Smooth muscle cell (in vitro differentiated cells): Measurements from ENCODE around the gene LNX2. TPM values are rescaled to one million over a fixed set of nuclear protein-coding genes. Genes with fewer than 3 reads are reported as not detected.

Source experiments
- DNase-seq: peaks from one replicate; lab custom pipeline; 2025; ENCODE audit not compliant: unreplicated experiment; lab: John Stamatoyannopoulos, UW
- H2AFZ ChIP-seq: fragments of 200-600 bp; sonication (generic); 2 replicates; pipeline ENCODE4 v1.6.0; 2016; ENCODE audit warnings: antibody characterized with exemption, low read depth, mild to moderate bottlenecking
- H3F3A ChIP-seq: fragments of 200-600 bp; sonication (generic); 2 replicates; pipeline ENCODE4 v1.6.0; 2017; ENCODE audit warnings: antibody characterized with exemption, low read depth
- H3K27ac ChIP-seq: fragments of 200-600 bp; sonication (generic); 2 replicates; pipeline ENCODE4 v1.5.1; 2016; ENCODE audit warnings: low read depth, mild to moderate bottlenecking
- H3K27me3 ChIP-seq: fragments of 200-600 bp; sonication (generic); 2 replicates; pipeline ENCODE4 v1.6.1; 2016; ENCODE audit warnings: low read depth, mild to moderate bottlenecking
- H3K36me3 ChIP-seq: fragments of 200-600 bp; sonication (generic); 2 replicates; pipeline ENCODE4 v1.5.1; 2016; ENCODE audit warnings: low read depth
- H3K4me1 ChIP-seq: fragments of 200-600 bp; sonication (generic); 2 replicates; pipeline ENCODE4 v1.5.1; 2016; ENCODE audit warnings: low read depth
- H3K4me2 ChIP-seq: fragments of 200-600 bp; sonication (generic); 2 replicates; pipeline ENCODE4 v1.6.0; 2016; ENCODE audit warnings: mild to moderate bottlenecking
- H3K4me3 ChIP-seq: fragments of 200-600 bp; sonication (generic); 2 replicates; pipeline ENCODE4 v1.5.1; 2016; ENCODE audit warnings: mild to moderate bottlenecking
- H3K79me2 ChIP-seq: fragments of 200-600 bp; sonication (generic); 2 replicates; pipeline ENCODE4 v1.6.0; 2016; ENCODE audit warnings: low read depth, mild to moderate bottlenecking
- H3K9ac ChIP-seq: fragments of 200-600 bp; sonication (generic); 2 replicates; pipeline ENCODE4 v1.6.0; 2016; ENCODE audit warnings: low read depth
- H3K9me3 ChIP-seq: fragments of 200-600 bp; sonication (generic); replicated peaks from 2 replicates; pipeline ENCODE4 v1.5.1; 2016; ENCODE audit warnings: low read depth
- H4K20me1 ChIP-seq: fragments of 200-600 bp; sonication (generic); 2 replicates; pipeline ENCODE4 v1.6.0; 2016; ENCODE audit warnings: low read depth
- WGBS: methylation state at CpG from one replicate; pipeline ENCODE4 v1.1.7; 2016; ENCODE audit warnings: low lambda C conversion rate; 5-methylcytosine and 5-hydroxymethylcytosine counted together
- polyA plus RNA-seq: library from polyadenylated mRNA; unstranded; fragments of >200 nt; fragmentation: Nextera tagmentation; extraction: Ambion mirVana; gene quantifications from 2 replicates; pipeline ENCODE4 v1.2.1, GENCODE V29; 2016
- total RNA-seq: library from RNA; depleted of rRNA; stranded (reverse); fragments of >200 nt; gene quantifications from 2 replicates; pipeline ENCODE4 v1.2.3, GENCODE V29; 2014
- TF ChIP-seq, protein P1 (sequence below): fragments of 200-600 bp; sonication (generic); IDR thresholded peaks from 2 replicates; pipeline ENCODE4 v1.5.1; 2017; ENCODE audit warnings: borderline replicate concordance, mild to moderate bottlenecking, antibody characterized with exemption; ENCODE audit not compliant: insufficient read depth, poor library complexity, severe bottlenecking

The LNX2 gene
- total and polyA plus RNA-seq, 2 experiments from 2014 or later = 5.5 to 7.3 TPM

DNA sequence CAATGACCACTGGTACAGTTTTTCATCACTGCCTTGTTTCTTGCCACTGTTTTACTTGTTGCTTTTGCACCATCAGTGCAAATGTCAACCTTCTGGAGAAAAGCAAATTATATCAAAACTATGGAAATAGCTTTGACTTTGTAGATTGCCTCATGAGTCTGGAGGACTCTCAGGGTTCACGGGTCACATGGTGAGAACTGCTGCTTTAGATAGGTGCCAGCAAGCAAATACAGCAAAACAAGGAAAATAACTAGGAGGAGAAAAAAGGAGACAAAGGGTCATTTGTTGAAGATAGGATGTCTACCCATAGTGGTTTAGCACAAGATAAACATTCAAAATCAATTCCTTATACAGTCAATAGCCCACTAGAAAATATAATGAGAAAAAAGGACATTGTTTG lies 34.5 kb upstream of the LNX2 start:
- no peaks in the 10 kb centered on the region for H3K27me3 ChIP-seq
- no peaks in the 10 kb centered on the region for H3F3A ChIP-seq
- H3K9me3 ChIP-seq = peaks cover 4% of the 10 kb centered on the region

DNA sequence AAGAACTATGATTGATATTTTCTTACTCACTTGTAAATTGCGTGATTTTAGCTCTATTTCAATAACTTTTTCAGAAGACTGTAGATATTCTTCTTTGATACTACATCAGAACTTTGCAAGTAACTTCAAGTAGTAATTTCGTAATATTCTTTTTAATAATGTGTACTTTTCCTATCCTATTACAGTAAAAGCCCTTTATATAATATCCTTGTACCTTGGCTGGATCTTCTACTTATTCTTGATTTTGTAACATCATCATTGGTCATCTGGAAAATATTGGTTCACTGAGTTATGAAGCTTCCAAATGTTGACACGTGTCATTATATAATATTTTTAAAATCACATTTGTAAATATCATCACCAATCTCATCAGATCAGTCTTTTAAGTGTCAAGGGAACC lies 33.7 kb upstream of the LNX2 start:
- Histone ChIP-seq H3K9me3 (peaks cover 8% of the 10 kb centered on the region), H3K27me3 (no peaks in the 10 kb centered on the region), H3K4me2 (no peak overlapping the region), H3K4me1 (peaks cover 6% of the 10 kb centered on the region), H3K27ac (no peak overlapping the region), H3K36me3 (peaks cover 20% of the 10 kb centered on the region), H3K9ac (no peak overlapping the region), H3K79me2 (peaks cover 11% of the 10 kb centered on the region), H3K4me3 (no peak overlapping the region), H2AFZ (no peak overlapping the region), H3F3A (no peaks in the 10 kb centered on the region), H4K20me1 (peaks cover 31% of the 10 kb centered on the region)
- 96% methylated on average over 3 of the region's 3 CpGs for WGBS
- TF ChIP-seq, protein P1, sequence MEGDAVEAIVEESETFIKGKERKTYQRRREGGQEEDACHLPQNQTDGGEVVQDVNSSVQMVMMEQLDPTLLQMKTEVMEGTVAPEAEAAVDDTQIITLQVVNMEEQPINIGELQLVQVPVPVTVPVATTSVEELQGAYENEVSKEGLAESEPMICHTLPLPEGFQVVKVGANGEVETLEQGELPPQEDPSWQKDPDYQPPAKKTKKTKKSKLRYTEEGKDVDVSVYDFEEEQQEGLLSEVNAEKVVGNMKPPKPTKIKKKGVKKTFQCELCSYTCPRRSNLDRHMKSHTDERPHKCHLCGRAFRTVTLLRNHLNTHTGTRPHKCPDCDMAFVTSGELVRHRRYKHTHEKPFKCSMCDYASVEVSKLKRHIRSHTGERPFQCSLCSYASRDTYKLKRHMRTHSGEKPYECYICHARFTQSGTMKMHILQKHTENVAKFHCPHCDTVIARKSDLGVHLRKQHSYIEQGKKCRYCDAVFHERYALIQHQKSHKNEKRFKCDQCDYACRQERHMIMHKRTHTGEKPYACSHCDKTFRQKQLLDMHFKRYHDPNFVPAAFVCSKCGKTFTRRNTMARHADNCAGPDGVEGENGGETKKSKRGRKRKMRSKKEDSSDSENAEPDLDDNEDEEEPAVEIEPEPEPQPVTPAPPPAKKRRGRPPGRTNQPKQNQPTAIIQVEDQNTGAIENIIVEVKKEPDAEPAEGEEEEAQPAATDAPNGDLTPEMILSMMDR = no peak
- no peak for DNase-seq

More for the DNA sequence above, 34.5 kb upstream of the LNX2 start:
- Histone ChIP-seq H3K9ac (no peak overlapping the region), H3K4me3 (no peak overlapping the region), H3K4me1 (peaks cover 6% of the 10 kb centered on the region), H3K27ac (no peak overlapping the region), H3K36me3 (peaks cover 12% of the 10 kb centered on the region), H3K4me2 (no peak overlapping the region), H4K20me1 (peaks cover 38% of the 10 kb centered on the region), H3K79me2 (peaks cover 11% of the 10 kb centered on the region), H2AFZ (no peak overlapping the region)
- 100% methylated on average over 1 of the region's 1 CpG for WGBS
- TF ChIP-seq, protein P1 = no peak
- no peak for DNase-seq

DNA sequence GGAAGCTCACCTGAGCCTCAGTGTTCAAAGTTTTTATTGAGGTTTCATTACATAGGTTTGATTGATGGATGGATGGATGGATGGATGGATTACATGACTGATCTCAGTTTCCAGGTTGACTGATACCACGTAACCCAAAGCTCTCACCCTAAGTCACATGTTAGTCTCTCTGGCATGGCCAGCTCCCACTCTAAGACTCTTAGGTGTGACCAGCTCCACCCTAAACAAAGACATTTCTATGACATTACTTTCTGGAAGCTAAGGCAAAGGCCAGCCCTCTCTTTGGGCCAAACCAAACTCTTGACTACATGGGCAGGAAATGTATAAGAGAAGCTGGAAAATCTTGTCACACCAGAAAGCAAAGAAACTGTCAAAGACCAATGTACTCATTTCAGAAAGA lies 30.0 kb upstream of the LNX2 start:
- Histone ChIP-seq H3F3A (no peaks in the 10 kb centered on the region), H3K27me3 (no peaks in the 10 kb centered on the region), H3K4me2 (no peak overlapping the region), H3K9me3 (peaks cover 8% of the 10 kb centered on the region), H3K4me1 (no peaks in the 10 kb centered on the region), H3K27ac (no peak overlapping the region), H2AFZ (no peak overlapping the region), H3K9ac (no peak overlapping the region), H3K4me3 (no peak overlapping the region), H4K20me1 (peaks cover 5% of the 10 kb centered on the region), H3K79me2 (peaks cover 15% of the 10 kb centered on the region), H3K36me3 (peaks cover 26% of the 10 kb centered on the region)
- no peak for DNase-seq
- 100% methylated on average over 1 of the region's 1 CpG for WGBS
- TF ChIP-seq, protein P1 = no peak

DNA sequence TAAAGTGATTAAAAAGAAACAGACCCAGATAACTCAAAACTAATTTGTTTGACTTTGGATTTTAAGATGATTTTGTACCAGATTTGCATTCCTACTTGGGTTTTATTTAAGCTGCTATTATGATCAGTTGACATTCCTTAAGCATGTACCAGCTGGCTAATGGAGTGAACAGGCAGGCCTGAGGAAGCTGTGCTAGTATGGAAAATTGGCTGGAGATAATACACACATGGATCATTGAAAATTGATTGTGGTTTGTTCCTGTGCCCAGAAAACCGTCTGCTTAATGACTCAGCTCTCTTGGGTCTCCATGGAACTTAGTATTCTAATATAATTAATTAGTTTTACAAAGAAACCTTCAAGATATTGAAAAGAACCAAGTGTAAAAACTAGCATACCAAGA lies 24.0 kb upstream of the LNX2 start:
- TF ChIP-seq, protein P1 = no peak
- no peaks in the 10 kb centered on the region for H3F3A ChIP-seq
- H3K4me3 ChIP-seq = no peak overlapping the region
- H3K79me2 ChIP-seq = peaks cover 35% of the 10 kb centered on the region
- H3K27me3 ChIP-seq = no peaks in the 10 kb centered on the region
- WGBS = 6% methylated on average over 1 of the region's 1 CpG
- no peak for DNase-seq
- H3K27ac ChIP-seq = peak overlapping the region; percentile 29
- no peaks in the 10 kb centered on the region for H3K9me3 ChIP-seq
- H2AFZ ChIP-seq = no peak overlapping the region
- peaks cover 8% of the 10 kb centered on the region for H3K36me3 ChIP-seq
- peaks cover 46% of the 10 kb centered on the region for H4K20me1 ChIP-seq
- no peak overlapping the region for H3K9ac ChIP-seq
- no peaks in the 10 kb centered on the region for H3K4me1 ChIP-seq
- H3K4me2 ChIP-seq = peak overlapping the region; percentile 23
